Adipocyte (in vitro differentiated cells): Measurements from ENCODE around the gene NGFR.

Experiments
- DNase-seq: peaks from one replicate; pipeline ENCODE4 v3.0.0-alpha.2; 2015; ENCODE audit warnings: low read depth
- H3K27me3 ChIP-seq: replicated peaks from 2 replicates; pipeline ENCODE4 v1.7.0; 2013; ENCODE audit warnings: mild to moderate bottlenecking, low read length, moderate library complexity; ENCODE audit not compliant: control insufficient read depth, insufficient read depth
- H3K36me3 ChIP-seq: 2 replicates; pipeline ENCODE4 v1.7.0; 2013; ENCODE audit warnings: low read length, mild to moderate bottlenecking, moderate library complexity; ENCODE audit not compliant: control insufficient read depth, insufficient read depth, severe bottlenecking
- H3K4me1 ChIP-seq: 2 replicates; pipeline ENCODE4 v1.7.0; 2013; ENCODE audit warnings: mild to moderate bottlenecking, low read length, moderate library complexity; ENCODE audit not compliant: control insufficient read depth, insufficient read depth
- H3K4me3 ChIP-seq: 2 replicates; pipeline ENCODE4 v1.7.0; 2013; ENCODE audit warnings: mild to moderate bottlenecking, low read length, moderate library complexity
- H3K9ac ChIP-seq: 2 replicates; pipeline ENCODE4 v1.7.0; 2013; ENCODE audit warnings: mild to moderate bottlenecking, low read length, moderate library complexity
- H3K9me3 ChIP-seq: 2 replicates; pipeline ENCODE4 v1.7.0; 2013; ENCODE audit warnings: mild to moderate bottlenecking, low read length, moderate library complexity; ENCODE audit not compliant: control insufficient read depth

The NGFR gene

GRCh38 chr17:49511810-49512209 lies 16.7 kb downstream of the NGFR start:
- no peak for DNase-seq
- H3K27me3 ChIP-seq, result peaks cover 43% of the 10 kb centered on the region
- no peaks in the 10 kb centered on the region for H3K9me3 ChIP-seq

GRCh38 chr17:49512296-49513043 lies 17.4 kb downstream of the NGFR start:
- no peak for DNase-seq

More at GRCh38 chr17:49511810-49512209, 16.7 kb downstream of the NGFR start:
- Histone ChIP-seq H3K9ac (no peak overlapping the region), H3K4me3 (no peak overlapping the region), H3K36me3 (no peaks in the 10 kb centered on the region), H3K4me1 (peaks cover 29% of the 10 kb centered on the region)

GRCh38 chr17:49513044-49513395 lies 17.9 kb downstream of the NGFR start:
- Histone ChIP-seq H3K4me1 (peaks cover 29% of the 10 kb centered on the region), H3K36me3 (no peaks in the 10 kb centered on the region), H3K9me3 (no peaks in the 10 kb centered on the region), H3K9ac (no peak overlapping the region), H3K4me3 (no peak overlapping the region), H3K27me3 (peaks cover 30% of the 10 kb centered on the region)
- DNase-seq, result no peak

More at GRCh38 chr17:49512296-49513043, 17.4 kb downstream of the NGFR start:
- no peak overlapping the region for H3K9ac ChIP-seq
- H3K4me1 ChIP-seq, result peaks cover 29% of the 10 kb centered on the region
- peaks cover 36% of the 10 kb centered on the region for H3K27me3 ChIP-seq
- no peaks in the 10 kb centered on the region for H3K9me3 ChIP-seq
- H3K36me3 ChIP-seq, result no peaks in the 10 kb centered on the region
- no peak overlapping the region for H3K4me3 ChIP-seq

GRCh38 chr17:49513641-49514040 lies 18.5 kb downstream of the NGFR start:
- peaks cover 29% of the 10 kb centered on the region for H3K4me1 ChIP-seq
- H3K4me3 ChIP-seq, result no peak overlapping the region
- no peaks in the 10 kb centered on the region for H3K9me3 ChIP-seq
- H3K36me3 ChIP-seq, result no peaks in the 10 kb centered on the region
- peaks cover 27% of the 10 kb centered on the region for H3K27me3 ChIP-seq
- DNase-seq, result no peak
- no peak overlapping the region for H3K9ac ChIP-seq

- Histone ChIP-seq H3K9me3 (no peaks in the 10 kb centered on the region), H3K27me3 (peaks cover 23% of the 10 kb centered on the region), H3K4me1 (peaks cover 29% of the 10 kb centered on the region), H3K9ac (peak overlapping the region; percentile 23), H3K4me3 (no peak overlapping the region), H3K36me3 (no peaks in the 10 kb centered on the region)
- peak; percentile 11 for DNase-seq
Measured at GRCh38 chr17:49514071-49514721, 19.1 kb downstream of the NGFR start.

GRCh38 chr17:49515196-49515770 lies 20.2 kb downstream of the NGFR start:
- peak; percentile 84 for DNase-seq
- peak overlapping the region; percentile 7 for H3K4me3 ChIP-seq
- no peaks in the 10 kb centered on the region for H3K9me3 ChIP-seq
- no peaks in the 10 kb centered on the region for H3K36me3 ChIP-seq
- H3K27me3 ChIP-seq, result peaks cover 17% of the 10 kb centered on the region
- peak overlapping the region; percentile 53 for H3K9ac ChIP-seq
- H3K4me1 ChIP-seq, result peaks cover 29% of the 10 kb centered on the region

GRCh38 chr17:49516180-49516579 lies 21.1 kb downstream of the NGFR start:
- H3K9me3 ChIP-seq, result no peaks in the 10 kb centered on the region
- peaks cover 29% of the 10 kb centered on the region for H3K4me1 ChIP-seq
- H3K27me3 ChIP-seq, result peaks cover 19% of the 10 kb centered on the region
- DNase-seq, result no peak
- no peaks in the 10 kb centered on the region for H3K36me3 ChIP-seq
- H3K9ac ChIP-seq, result peak overlapping the region; percentile 53
- H3K4me3 ChIP-seq, result no peak overlapping the region

- Histone ChIP-seq H3K9ac (no peak overlapping the region), H3K36me3 (no peaks in the 10 kb centered on the region), H3K4me3 (no peak overlapping the region), H3K9me3 (no peaks in the 10 kb centered on the region), H3K27me3 (peaks cover 11% of the 10 kb centered on the region), H3K4me1 (peaks cover 32% of the 10 kb centered on the region)
- no peak for DNase-seq
Measured at GRCh38 chr17:49518346-49519078, 23.4 kb downstream of the NGFR start.

GRCh38 chr17:49519781-49520180 lies 24.7 kb downstream of the NGFR start:
- peaks cover 23% of the 10 kb centered on the region for H3K4me1 ChIP-seq
- no peak overlapping the region for H3K4me3 ChIP-seq
- peaks cover 11% of the 10 kb centered on the region for H3K27me3 ChIP-seq
- H3K9ac ChIP-seq, result no peak overlapping the region
- no peaks in the 10 kb centered on the region for H3K9me3 ChIP-seq
- H3K36me3 ChIP-seq, result no peaks in the 10 kb centered on the region
- no peak for DNase-seq

- no peak for DNase-seq
- Histone ChIP-seq H3K9ac (no peak overlapping the region), H3K27me3 (peaks cover 17% of the 10 kb centered on the region), H3K4me3 (no peak overlapping the region), H3K36me3 (no peaks in the 10 kb centered on the region), H3K4me1 (peaks cover 16% of the 10 kb centered on the region), H3K9me3 (no peaks in the 10 kb centered on the region)
Measured at GRCh38 chr17:49520386-49521087, 25.4 kb downstream of the NGFR start.
